HAP-1 (cell line): Measurements from ENCODE around the gene OARD1.
"Not testable (repeated sequence)": the region's sequence is repeated elsewhere in the genome, so short reads cannot be mapped to it uniquely, and the experiment has no call there.

Experiments
- DNase-seq, 2 experiments: peaks; one replicate each; pipeline ENCODE4 v3.0.0-alpha.2; 2016 to 2020; ENCODE audit warnings: low spot score in 2 of 2
- H3K27me3 ChIP-seq: fragments of 250-450 bp; sonication (Bioruptor Pico); 2 replicates; pipeline ENCODE4 v1.5.1; 2020; ENCODE audit warnings: low read depth, mild to moderate bottlenecking, moderate library complexity
- H3K36me3 ChIP-seq: fragments of 250-450 bp; sonication (Bioruptor Pico); replicated peaks from 2 replicates; pipeline ENCODE4 v1.5.1; 2020; ENCODE audit warnings: mild to moderate bottlenecking
- H3K4me1 ChIP-seq: fragments of 250-450 bp; sonication (Bioruptor Pico); 2 replicates; pipeline ENCODE4 v1.5.1; 2020; ENCODE audit warnings: mild to moderate bottlenecking
- H3K4me3 ChIP-seq: fragments of 250-450 bp; sonication (Bioruptor Pico); 2 replicates; pipeline ENCODE4 v1.5.1; 2020; ENCODE audit warnings: mild to moderate bottlenecking, moderate library complexity
- H3K9me3 ChIP-seq: fragments of 250-450 bp; sonication (Bioruptor Pico); 2 replicates; pipeline ENCODE4 v1.5.1; 2020; ENCODE audit warnings: mild to moderate bottlenecking, moderate library complexity
- in situ Hi-C: fragments of 300-500 bp; cut with MboI; formaldehyde crosslinking; loops from 3 replicates; pipeline ENCODE4 v1.14.3; 2020; ENCODE audit warnings: low sequenced_read_pairs, inconsistent platforms, mixed read lengths

The OARD1 gene

GRCh38 chr6:41071923-41072835 is at the start of gene OARD1:
TSS of gene OARD1 (minus strand) at chr6:41072356. CDS start at chr6:41071634, 722 bp downstream.
- in situ Hi-C loops: no loop called here
- peak; percentile 95 to 99 for DNase-seq
- no peaks in the 10 kb centered on the region for H3K9me3 ChIP-seq
- H3K4me3 ChIP-seq: peak within 1 kb of the TSS; percentile 81
- H3K36me3 ChIP-seq: peaks cover 13% of the 10 kb centered on the region; the same call in 1 of the 2 replicates
- peaks cover 25% of the 10 kb centered on the region for H3K4me1 ChIP-seq
- H3K27me3 ChIP-seq: no peaks in the 10 kb centered on the region

GRCh38 chr6:41120058-41120457 is 47.9 kb upstream of the OARD1 start:
- Histone ChIP-seq H3K4me1 (no peaks in the 10 kb centered on the region), H3K4me3 (no peak overlapping the region), H3K36me3 (no peaks in the 10 kb centered on the region), H3K27me3 (no peaks in the 10 kb centered on the region), H3K9me3 (no peaks in the 10 kb centered on the region)
- in situ Hi-C loops: no loop called here
- no peak for DNase-seq

GRCh38 chr6:41119508-41119907 is 47.4 kb upstream of the OARD1 start:
- H3K27me3 ChIP-seq: no peaks in the 10 kb centered on the region
- no peaks in the 10 kb centered on the region for H3K9me3 ChIP-seq
- H3K4me3 ChIP-seq: no peak overlapping the region
- no peak for DNase-seq
- in situ Hi-C loops: no loop called here
- H3K36me3 ChIP-seq: no peaks in the 10 kb centered on the region
- H3K4me1 ChIP-seq: no peaks in the 10 kb centered on the region

- in situ Hi-C loops, DNase-seq, H3K27me3 ChIP-seq, H3K4me3 ChIP-seq, H3K9me3 ChIP-seq, H3K36me3 ChIP-seq, H3K4me1 ChIP-seq: not testable (repeated sequence)
Measured at GRCh38 chr6:41115027-41115426, 42.9 kb upstream of the OARD1 start.

GRCh38 chr6:41111017-41111416 is 38.9 kb upstream of the OARD1 start:
- H3K36me3 ChIP-seq: no peaks in the 10 kb centered on the region
- no peak for DNase-seq
- H3K27me3 ChIP-seq: no peaks in the 10 kb centered on the region
- H3K9me3 ChIP-seq: no peaks in the 10 kb centered on the region
- H3K4me3 ChIP-seq: no peak overlapping the region
- H3K4me1 ChIP-seq: no peaks in the 10 kb centered on the region
- in situ Hi-C loops: no loop called here

- Histone ChIP-seq H3K9me3 (no peaks in the 10 kb centered on the region), H3K4me1 (no peaks in the 10 kb centered on the region), H3K27me3 (no peaks in the 10 kb centered on the region), H3K36me3 (peaks cover 10% of the 10 kb centered on the region), H3K4me3 (no peak overlapping the region)
- no peak for DNase-seq
- in situ Hi-C loops: no loop called here
Measured at GRCh38 chr6:41103847-41104246, 31.7 kb upstream of the OARD1 start.

GRCh38 chr6:41100871-41101287 is 28.7 kb upstream of the OARD1 start:
- H3K36me3 ChIP-seq: peaks cover 40% of the 10 kb centered on the region
- no peaks in the 10 kb centered on the region for H3K27me3 ChIP-seq
- H3K4me3 ChIP-seq: no peak overlapping the region
- H3K4me1 ChIP-seq: no peaks in the 10 kb centered on the region
- no peak for DNase-seq
- no peaks in the 10 kb centered on the region for H3K9me3 ChIP-seq
- in situ Hi-C loops: no loop called here

- no peaks in the 10 kb centered on the region for H3K27me3 ChIP-seq
- DNase-seq: no peak
- H3K4me1 ChIP-seq: no peaks in the 10 kb centered on the region
- H3K4me3 ChIP-seq: no peak overlapping the region
- H3K36me3 ChIP-seq: peaks cover 63% of the 10 kb centered on the region
- in situ Hi-C loops: no loop called here
- no peaks in the 10 kb centered on the region for H3K9me3 ChIP-seq
Measured at GRCh38 chr6:41098366-41098765, 26.2 kb upstream of the OARD1 start.

GRCh38 chr6:41097467-41098090 is 25.4 kb upstream of the OARD1 start:
- no peaks in the 10 kb centered on the region for H3K27me3 ChIP-seq
- peaks cover 68% of the 10 kb centered on the region for H3K36me3 ChIP-seq
- in situ Hi-C loops: no loop called here
- H3K4me3 ChIP-seq: no peak overlapping the region
- no peak for DNase-seq
- no peaks in the 10 kb centered on the region for H3K9me3 ChIP-seq
- H3K4me1 ChIP-seq: no peaks in the 10 kb centered on the region

GRCh38 chr6:41093729-41094128 is 21.6 kb upstream of the OARD1 start:
- Histone ChIP-seq H3K9me3 (no peaks in the 10 kb centered on the region), H3K4me3 (no peak overlapping the region)
- in situ Hi-C loops: no loop called here

GRCh38 chr6:41092421-41093140 is 20.4 kb upstream of the OARD1 start:
- DNase-seq: peak in 1 of 2 experiments; percentile 4
- H3K4me1 ChIP-seq: no peaks in the 10 kb centered on the region
- in situ Hi-C loops: no loop called here
- no peak overlapping the region for H3K4me3 ChIP-seq
- H3K27me3 ChIP-seq: no peaks in the 10 kb centered on the region
- H3K36me3 ChIP-seq: peaks cover 61% of the 10 kb centered on the region
- no peaks in the 10 kb centered on the region for H3K9me3 ChIP-seq

More at GRCh38 chr6:41093729-41094128, 21.6 kb upstream of the OARD1 start:
- no peaks in the 10 kb centered on the region for H3K27me3 ChIP-seq
- no peak for DNase-seq
- peaks cover 73% of the 10 kb centered on the region for H3K36me3 ChIP-seq
- no peaks in the 10 kb centered on the region for H3K4me1 ChIP-seq

- no peak for DNase-seq
- in situ Hi-C loops: no loop called here
- peaks cover 51% of the 10 kb centered on the region for H3K36me3 ChIP-seq
- H3K4me1 ChIP-seq: no peaks in the 10 kb centered on the region
- H3K4me3 ChIP-seq: no peak overlapping the region
- H3K27me3 ChIP-seq: no peaks in the 10 kb centered on the region
- no peaks in the 10 kb centered on the region for H3K9me3 ChIP-seq
Measured at GRCh38 chr6:41090841-41091761, 18.9 kb upstream of the OARD1 start.

GRCh38 chr6:41088451-41088850 is 16.3 kb upstream of the OARD1 start:
- Histone ChIP-seq H3K36me3 (peaks cover 34% of the 10 kb centered on the region), H3K27me3 (no peaks in the 10 kb centered on the region), H3K4me3 (no peak overlapping the region), H3K9me3 (no peaks in the 10 kb centered on the region), H3K4me1 (no peaks in the 10 kb centered on the region)
- no peak for DNase-seq
- in situ Hi-C loops: no loop called here
